Stimulated activated CD8-positive, alpha-beta memory T cell treated with anti-CD3 and anti-CD28 coated beads, Interleukin-7, amount 100 ng/mL, for 48 hours (primary cell): ENCODE data around the gene NPHS1.
A peak's percentile ranks its signal among the peaks of the same experiment; 100 is the strongest.

Experiments used
- DNase-seq, 2 donors: peaks; one replicate each; pipeline ENCODE4 v3.0.0-alpha.2; 2020; ENCODE audit warnings: low read depth in 1 of 2; ENCODE audit errors: extremely low read depth in 1 of 2

Gene NPHS1

DNA sequence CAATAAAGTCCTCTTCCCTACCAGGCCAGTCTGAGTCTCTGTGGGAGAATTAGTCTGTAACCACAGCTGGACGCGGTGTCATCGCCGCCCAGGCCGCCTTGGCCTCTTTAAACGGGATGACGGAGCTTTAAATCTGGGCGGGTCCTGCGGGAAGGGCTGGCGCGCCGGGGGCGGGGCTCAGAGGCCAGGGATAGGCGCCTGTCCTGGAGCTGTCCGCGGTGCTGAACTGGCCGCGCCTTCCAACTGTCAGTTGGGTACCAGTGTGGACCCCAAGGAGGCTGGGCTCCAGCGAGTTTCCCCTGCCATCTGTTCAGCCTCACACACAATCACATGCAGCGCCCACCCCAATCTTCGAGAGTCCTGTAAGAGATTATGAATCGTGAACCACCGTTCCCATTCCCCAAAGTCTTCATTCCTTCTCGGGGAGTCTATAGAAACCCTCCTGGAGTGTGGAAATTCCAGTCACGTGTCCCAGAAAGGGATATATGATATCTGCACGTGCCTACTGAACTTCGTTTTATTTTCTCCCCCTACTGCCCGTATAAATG lies 27.5 kb upstream of the NPHS1 start:
- DNase-seq = peak; percentile 64 to 77

DNA sequence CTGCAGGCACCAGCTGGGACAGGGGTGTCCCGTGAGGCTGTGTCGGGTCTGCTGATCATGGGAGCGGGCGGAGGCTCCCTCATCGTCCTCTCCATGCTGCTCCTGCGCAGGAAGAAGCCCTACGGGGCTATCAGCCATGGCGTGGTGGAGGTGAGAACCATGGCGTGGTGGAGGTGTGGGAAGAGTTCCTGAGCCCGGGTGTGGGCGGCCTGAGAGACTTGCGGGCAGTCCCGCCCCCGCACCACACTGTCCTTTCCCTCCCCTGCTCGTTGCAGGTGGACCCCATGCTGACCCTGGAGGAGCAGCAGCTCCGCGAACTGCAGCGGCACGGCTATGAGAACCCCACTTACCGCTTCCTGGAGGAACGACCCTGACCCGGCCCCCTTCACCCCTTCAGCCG lies 26.8 kb upstream of the NPHS1 start:
- no peak for DNase-seq

DNA sequence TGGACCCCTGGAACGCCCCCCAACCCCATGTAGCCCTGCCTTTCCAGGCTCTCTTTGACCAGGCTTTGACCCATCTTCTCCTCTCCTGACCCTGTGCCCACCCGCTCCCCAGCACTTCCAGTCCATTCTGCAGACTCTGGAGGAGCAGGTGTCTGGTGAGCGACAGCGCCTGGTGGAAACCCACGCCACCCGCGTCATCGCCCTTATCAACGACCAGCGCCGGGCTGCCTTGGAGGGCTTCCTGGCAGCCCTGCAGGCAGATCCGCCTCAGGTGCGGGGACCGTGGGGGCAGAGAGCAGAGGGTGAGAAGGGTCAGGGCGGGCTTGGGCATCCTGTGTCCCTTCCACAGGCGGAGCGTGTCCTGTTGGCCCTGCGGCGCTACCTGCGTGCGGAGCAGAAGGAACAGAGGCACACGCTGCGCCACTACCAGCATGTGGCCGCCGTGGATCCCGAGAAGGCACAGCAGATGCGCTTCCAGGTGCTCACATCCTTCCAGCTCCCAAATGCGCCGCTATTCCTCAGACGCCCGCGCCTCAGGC lies 22.2 kb upstream of the NPHS1 start:
- DNase-seq = no peak

DNA sequence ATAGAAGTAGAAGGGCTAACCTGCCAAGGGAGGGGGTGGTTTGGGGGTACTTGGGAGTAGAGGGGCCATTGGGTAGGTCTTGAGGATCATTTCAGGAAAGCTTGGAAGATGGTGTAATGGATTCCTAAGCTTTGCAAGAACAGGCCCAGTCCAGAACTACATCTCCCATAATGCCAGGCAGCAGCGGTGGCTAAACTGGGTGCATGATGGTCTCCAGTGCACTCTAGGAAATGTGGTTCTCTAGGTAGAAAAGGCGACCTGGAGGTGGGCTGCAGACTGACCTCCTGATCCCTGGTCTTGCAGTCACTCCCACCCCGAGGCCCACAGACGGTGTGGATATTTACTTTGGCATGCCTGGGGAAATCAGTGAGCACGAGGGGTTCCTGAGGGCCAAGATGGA lies 19.9 kb upstream of the NPHS1 start:
- no peak for DNase-seq

DNA sequence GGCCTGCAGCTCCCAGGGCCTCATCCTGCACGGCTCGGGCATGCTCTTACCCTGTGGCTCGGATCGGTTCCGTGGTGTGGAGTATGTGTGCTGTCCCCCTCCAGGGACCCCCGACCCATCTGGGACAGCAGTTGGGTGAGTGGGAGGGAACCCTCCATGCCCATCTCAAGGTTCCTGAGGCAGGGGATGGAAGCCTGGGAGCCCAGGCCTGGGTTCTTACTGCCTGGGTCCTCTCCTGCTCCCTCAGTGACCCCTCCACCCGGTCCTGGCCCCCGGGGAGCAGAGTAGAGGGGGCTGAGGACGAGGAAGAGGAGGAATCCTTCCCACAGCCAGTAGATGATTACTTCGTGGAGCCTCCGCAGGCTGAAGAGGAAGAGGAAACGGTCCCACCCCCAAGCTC lies 19.3 kb upstream of the NPHS1 start:
- no peak for DNase-seq

DNA sequence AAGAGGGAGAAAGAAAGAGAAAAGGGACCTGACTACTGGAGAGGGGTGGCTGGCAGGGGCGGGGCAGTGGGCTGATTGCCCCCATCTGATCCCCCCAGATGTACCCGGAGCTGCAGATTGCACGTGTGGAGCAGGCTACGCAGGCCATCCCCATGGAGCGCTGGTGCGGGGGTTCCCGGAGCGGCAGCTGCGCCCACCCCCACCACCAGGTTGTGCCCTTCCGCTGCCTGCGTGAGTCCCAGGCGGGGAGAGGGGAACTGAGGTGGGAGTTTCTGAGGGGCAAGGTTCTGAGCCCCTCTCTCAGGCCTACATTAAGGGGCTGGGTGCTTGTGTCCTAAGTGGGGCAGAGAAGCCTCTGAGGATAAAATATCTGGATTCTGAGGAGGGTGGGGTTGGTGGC lies 18.5 kb upstream of the NPHS1 start:
- DNase-seq = no peak

DNA sequence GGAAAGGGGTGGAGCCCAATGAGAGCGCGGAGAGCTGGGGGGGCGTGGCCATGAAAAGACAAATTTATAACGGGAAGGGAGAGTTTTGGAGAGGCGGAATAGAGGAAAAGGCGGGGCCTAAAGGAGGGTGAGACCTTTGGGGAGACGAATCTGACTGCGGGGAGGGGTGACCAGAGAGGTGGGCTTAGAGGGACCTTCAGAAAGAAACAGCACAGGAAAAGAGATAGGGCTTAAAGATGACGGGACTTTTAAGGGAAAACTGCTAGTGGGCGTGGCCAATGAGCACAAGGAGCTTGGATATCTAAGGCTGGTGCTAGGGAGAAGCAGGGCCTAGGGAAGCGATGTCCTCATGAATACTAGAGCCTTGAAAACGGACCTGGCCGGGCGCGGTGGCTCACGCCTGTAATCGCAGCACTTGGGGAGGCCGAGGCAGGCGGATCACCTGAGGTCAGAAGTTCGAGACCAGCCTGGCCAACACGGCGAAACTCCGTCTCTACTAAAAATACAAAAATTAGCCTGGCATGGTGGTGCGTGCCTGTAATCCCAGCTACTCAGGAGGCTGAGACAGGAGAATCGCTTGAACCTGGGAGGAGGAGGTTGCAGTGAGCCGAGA lies 17.9 kb upstream of the NPHS1 start:
- DNase-seq = peak in 1 of 2 donors; percentile 61

GRCh38 chr19:35869327-35870123 lies 17.2 kb upstream of the NPHS1 start:
- peak; percentile 72 to 84 for DNase-seq

- DNase-seq = no peak
Observed at GRCh38 chr19:35868823-35869326, 16.6 kb upstream of the NPHS1 start.

GRCh38 chr19:35868172-35868822 lies 16.0 kb upstream of the NPHS1 start, which contains the start of gene APLP1:
Gene APLP1 (plus strand): TSS chr19:35868574. CDS start chr19:35868637, 63 bp downstream.
- DNase-seq = peak; percentile 25 to 39

DNA sequence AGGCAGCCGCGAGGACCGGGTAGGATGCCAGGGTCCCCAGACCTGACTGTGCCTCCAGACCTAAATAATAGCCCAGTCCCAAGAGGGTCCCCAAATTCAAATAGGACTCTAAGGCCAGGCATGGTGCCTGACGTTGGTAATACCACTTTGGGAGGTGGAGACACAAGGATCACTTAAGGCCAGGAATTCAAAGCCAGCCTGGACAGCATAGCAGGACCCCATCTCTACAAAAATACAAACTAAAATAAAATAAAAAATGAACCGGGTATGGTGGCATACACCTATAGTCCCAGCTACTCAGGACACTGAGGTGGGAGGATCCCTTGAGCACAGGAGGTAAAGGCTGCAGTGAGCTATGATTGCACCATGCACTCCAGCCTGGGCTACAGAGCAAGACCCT lies 10.7 kb upstream of the NPHS1 start:
- no peak for DNase-seq

DNA sequence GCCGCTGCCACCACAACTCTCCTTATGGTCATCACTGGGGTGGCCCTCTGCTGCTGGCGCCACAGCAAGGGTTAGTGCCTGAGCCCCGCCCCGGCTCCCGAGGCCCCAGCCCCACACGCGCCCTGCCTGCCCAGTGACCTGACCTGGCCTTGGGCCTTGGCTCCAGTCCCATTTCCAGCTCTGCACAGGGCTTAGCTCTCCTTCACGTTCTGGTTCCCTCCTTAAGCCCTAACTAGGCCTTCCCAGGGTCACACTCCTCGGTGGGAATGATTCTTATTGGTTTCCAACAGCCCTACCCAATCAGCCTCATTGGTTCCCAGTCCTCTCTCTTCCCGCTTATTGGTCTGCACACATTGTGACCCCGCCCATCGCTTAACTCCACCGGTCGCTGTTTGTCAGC lies 10.2 kb upstream of the NPHS1 start:
- no peak for DNase-seq

GRCh38 chr19:35861640-35862160 lies 9.4 kb upstream of the NPHS1 start:
- DNase-seq = no peak

DNA sequence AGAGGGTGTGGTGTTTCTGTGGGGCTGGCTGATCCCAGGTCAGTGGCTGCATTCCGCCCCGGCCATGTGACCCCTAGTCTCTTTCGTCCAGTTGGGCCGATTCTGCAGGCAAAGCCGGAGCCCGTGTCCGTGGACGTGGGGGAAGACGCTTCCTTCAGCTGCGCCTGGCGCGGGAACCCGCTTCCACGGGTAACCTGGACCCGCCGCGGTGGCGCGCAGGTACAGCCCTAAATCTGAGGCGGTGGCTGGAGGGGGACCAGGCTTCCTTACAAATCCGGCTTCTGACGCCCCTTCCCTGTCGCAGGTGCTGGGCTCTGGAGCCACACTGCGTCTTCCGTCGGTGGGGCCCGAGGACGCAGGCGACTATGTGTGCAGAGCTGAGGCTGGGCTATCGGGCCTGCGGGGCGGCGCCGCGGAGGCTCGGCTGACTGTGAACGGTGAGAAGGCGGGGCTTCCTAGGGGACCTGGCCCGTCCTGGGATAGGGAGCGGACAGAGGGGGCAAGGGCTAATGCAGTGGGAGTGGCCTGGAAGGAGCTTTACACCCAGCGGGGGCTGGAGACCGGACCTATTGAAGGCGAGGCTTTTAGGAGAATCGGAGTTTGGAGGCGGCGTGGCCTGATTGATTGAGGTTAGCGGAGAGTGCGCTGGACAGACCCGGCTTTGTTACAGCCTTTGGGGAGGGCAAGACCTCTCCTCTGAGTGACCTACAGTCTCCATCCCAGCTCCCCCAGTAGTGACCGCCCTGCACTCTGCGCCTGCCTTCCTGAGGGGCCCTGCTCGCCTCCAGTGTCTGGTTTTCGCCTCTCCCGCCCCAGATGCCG lies 8.7 kb upstream of the NPHS1 start:
- DNase-seq = no peak

GRCh38 chr19:35860436-35860817 lies 8.1 kb upstream of the NPHS1 start:
- DNase-seq = no peak

GRCh38 chr19:35859414-35859813 lies 7.1 kb upstream of the NPHS1 start:
- DNase-seq = no peak

GRCh38 chr19:35858311-35858710 lies 6.0 kb upstream of the NPHS1 start:
- no peak for DNase-seq

DNA sequence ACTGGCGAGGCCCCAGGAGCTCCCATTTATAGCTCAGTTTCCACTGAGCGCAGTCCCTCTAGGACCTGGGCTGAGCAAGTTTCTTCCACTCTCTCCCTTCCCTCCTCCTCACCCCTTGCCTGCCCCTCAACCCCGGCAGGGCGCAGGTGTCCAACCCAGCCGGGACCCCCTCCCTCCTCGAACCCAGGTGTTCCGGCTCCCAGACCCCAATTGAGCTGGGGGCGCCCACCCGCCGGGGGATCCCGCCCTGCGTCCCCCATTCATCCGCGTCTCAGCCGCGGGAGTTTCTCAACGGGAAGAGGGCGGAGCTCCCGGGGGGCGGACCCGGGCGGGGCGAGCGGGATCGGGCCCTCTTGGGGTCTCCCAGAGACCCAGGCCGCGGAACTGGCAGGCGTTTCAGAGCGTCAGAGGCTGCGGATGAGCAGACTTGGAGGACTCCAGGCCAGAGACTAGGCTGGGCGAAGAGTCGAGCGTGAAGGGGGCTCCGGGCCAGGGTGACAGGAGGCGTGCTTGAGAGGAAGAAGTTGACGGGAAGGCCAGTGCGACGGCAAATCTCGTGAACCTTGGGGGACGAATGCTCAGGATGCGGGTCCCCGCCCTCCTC lies 4.3 kb upstream of the NPHS1 start, which contains the start of gene KIRREL2:
KIRREL2 (plus strand) TSS at position 366 of the 604 bp plus-strand sequence; CDS start at position 575, 209 bp downstream.
- DNase-seq = no peak

DNA sequence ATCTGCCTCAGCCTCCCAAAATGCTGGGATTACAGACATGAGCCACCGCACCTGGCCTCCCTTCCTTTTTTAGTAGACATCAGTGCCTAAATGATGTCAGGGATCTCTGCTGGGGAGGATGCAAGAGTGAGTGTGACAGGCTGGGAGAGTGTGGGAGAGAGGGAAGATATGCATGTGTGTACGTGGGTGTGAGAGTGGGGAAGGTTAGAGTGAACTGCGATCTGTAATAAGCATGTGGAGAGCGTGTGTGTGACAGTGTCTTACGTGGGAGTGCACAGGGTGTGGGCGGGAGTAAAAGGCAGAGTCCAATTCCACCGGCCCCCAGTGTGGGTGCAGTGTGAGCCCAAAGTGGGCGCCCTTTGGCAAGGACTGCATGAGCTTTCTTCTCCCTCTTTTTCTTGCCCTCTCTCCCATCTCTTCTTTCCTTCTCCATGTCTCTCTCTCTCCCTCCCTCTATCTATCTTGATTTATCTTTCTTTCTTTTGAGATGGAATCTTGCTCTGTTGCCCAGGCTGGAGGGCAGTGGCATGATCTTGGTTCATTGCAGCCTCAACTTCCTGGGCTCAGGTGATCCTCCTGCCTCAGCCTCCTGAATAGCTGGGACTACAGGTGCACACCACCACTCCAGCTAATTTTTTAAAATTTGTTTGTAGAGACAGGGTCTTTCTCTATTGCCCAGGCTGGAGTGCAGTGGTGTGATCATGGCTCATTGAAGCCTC lies 893 bp upstream of the NPHS1 start:
- no peak for DNase-seq
